HG02884 (cell line): ENCODE data around the gene SLC12A3.

Experiments used
- ATAC-seq: cut with Tn5 transposase; IDR thresholded peaks from one replicate; pipeline ENCODE4 v1.9.1; 2021; ENCODE audit warnings: mild to moderate bottlenecking, moderate library complexity; ENCODE audit not compliant: unreplicated experiment

The SLC12A3 gene

DNA sequence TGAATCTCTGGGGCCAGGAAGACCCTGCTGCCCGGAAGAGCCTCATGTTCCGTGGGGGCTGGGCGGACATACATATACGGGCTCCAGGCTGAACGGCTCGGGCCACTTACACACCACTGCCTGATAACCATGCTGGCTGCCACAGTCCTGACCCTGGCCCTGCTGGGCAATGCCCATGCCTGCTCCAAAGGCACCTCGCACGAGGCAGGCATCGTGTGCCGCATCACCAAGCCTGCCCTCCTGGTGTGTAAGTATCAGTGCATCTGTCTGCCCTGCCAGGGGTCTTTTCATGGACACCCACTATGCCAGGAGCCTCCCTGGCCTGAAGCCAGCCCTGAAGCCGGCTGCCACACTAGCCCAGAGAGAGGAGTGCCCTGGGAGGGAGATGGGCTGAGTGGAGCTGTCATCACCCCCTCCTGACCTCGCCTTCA lies 96.9 kb downstream of the SLC12A3 start, which contains the start of gene CETP:
Gene CETP, plus strand, starts transcription at position 100 of the 431 bp plus-strand sequence. Its CDS starts 30 bp downstream, at position 130.
- no peak for ATAC-seq

GRCh38 chr16:56964243-56965148 lies 99.5 kb downstream of the SLC12A3 start:
- ATAC-seq: no peak
